GM19023 (cell line): Measurements from ENCODE around the gene IGFL3.
"Not testable (repeated sequence)": the region's sequence is repeated elsewhere in the genome, so short reads cannot be mapped to it uniquely, and the experiment has no call there.

Experiments
- ATAC-seq: cut with Tn5 transposase; IDR thresholded peaks from one replicate; pipeline ENCODE4 v1.9.1; 2021; ENCODE audit warnings: mild to moderate bottlenecking, moderate library complexity; ENCODE audit not compliant: unreplicated experiment

Gene IGFL3

DNA sequence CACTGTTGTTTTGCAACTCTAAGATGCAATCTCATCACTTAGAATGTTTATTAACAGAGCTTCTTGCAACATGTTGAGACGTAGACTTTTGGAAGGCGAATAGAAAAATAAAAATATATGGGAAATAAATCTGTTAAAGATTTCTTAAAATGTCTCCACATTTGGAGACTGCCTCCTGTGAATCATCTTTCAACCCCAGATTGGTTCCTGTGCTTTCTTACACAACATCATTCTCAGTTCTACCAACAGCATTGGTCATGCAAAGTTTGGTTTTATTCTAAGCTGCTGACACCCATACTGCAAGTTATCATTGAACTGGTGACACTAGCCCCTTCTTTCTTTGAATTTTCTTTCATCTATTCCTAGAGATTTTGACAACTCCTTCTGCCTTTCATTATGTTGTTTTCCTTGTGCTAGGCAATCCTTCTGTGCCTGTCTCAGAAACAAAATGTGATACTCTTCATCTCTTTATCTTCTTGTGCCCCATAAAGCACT is 1.6 kb upstream of the IGFL3 start:
- ATAC-seq: no peak

DNA sequence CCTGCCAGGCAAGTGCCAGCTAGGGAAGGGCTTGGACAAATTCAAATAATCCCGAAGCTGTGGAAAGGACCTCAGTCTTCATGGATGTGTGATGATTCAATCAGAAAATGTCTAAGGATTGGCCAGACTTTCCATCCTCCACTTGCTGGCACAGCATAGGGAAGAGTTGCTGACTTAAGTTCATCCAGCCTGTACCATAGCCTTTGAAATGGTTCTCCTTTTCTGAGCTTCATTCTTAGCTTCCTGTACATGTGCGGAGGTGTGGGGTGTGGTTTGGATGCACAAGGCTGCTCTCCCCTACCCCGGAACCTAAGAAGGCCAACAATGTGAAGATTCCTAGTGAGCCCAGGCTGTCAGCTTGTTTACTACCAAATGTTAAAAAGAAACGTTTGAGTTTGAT is 959 bp upstream of the IGFL3 start:
- ATAC-seq: no peak

DNA sequence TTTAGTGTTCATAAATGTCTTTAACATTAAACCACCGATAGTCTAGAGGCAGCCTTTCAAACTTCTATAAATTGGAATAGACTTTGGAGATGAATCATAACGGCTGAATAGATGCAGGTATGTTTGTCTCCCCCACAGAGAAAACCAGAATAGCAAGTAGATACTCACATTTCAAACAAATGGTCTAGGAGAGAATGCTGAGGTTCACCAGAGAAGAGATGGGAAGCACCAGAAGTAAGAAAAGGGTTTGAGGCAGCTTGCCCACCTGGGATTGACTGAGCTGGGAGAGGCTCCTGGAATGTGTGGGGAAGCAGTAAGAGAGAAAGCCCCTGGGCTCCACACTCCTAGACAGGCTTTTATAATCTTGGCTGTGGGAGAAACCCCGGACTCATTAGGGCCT is 6.4 kb downstream of the IGFL3 start:
- no peak for ATAC-seq

DNA sequence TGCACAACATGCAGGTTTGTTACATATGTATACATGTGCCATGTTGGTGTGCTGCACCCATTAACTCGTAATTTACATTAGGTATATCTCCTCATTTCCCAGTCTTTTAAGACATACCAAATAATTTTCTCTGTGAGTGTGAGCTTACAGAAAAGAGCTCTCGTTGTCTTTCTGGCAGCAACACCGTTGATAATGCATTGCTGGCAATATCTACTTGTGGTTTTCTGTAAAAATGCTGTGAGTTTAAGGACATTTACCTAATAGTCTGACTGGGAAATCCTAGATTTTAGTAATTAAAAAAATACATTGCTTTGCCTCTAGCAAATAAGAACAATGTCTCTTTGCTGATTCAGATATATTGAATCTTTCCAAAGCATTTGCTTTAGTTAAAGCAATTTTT is 8.4 kb downstream of the IGFL3 start:
- ATAC-seq: no peak

DNA sequence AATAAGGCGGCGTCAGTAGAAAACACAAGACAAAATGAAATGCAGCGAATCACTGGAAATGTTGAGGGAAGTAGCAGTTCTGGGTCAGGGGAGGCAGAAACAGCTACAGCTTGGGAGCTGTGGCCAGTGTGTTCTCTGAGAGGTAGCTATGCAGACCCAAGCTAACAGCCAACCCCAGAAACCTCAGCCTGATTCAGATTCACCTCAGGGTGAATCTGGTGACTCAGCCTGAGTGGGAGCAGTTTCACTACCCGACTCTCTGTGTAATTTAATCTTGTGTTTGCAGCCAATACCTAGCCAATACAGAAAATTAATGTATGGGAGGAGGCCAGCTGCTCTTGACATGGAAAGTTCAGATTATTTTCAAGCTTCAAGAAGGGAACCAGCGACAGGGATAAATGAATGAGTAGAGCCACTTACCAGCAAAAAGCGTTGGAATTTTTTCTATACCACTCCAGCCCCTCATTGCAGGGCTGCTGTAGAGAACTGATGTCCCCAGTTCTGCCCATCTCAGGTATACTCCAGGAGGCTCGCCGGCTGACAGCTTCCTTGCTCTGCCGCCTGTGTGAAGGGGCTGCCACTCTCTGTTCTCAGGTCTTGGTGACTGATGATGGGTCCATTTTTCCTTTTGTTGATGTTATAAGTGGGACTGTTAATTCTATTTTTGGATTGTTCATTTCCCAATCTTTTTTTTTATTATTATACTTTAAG is 8.9 kb downstream of the IGFL3 start:
- ATAC-seq: no peak

DNA sequence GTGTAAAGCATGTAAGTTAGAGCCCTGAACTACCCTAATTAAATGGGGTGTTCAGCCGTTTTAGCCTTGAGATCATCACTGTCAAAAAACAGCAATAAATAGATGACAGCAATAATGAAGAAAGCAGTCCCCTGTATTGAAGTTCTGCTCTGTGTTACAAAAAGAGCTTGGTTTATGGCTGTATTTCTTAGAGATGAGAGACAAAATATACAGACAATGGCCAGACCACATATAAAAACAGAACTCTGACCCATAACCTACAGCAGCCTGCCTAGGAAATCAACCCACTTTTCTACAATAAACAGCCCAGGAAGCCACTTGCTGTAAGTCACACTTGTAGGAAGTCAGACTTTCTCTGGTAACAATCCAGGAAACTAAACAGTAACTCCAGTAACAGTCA is 10.8 kb downstream of the IGFL3 start:
- ATAC-seq: no peak

DNA sequence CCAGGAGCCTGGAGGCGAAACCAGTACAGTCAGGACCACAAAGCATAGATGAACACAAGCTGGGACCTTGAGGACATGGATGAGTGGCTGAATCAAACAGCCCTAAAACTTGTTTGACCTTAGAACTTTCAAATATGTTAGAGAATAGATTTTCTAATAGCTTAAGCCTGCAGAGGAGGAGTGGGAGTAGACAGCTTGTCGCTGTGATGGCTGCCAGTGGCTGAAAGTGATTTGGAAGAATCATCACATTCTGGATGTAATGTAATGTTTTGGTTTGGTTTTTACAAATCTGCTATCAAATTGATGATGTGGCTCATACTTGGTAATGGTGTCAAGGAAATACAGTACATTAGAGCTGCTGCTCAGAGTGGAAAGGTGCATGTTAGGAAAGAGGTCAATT is 12.0 kb downstream of the IGFL3 start:
- ATAC-seq: no peak

DNA sequence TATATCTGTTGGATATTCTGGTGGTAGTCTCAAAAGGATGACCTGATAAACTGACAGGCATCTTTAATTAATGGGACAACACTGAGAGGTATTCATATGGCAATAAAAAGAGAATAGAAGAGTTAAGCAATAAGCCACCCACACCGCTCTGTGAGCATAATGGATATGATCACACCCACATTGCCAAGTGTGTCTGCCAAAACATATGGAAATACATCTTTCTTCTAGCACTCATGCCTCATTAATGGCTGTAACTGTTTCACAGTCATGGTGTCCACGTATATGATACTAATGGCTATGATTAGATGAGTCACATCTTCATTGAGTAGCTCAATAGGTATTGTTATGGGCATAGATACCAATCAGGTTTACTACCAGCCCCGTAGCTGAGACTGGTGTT is 13.1 kb downstream of the IGFL3 start:
- no peak for ATAC-seq

DNA sequence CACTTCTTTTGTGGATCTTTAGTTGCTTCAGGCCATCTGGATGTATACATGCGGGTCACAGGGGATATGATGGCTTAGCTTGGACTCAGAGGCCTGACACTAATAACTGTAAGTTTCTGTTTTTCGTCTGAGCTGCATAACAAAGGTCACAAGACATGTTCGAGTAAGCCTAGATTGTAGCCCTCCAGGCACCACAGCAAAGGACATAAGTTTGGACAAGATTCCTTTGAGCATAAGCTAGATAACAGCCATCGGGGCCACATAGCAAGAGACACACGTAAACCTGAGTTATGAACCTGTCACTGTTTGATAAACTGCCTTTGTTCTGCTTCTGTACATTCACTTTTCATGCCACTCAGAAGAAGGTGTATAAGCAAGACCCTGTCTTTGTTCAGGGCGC is 14.6 kb downstream of the IGFL3 start:
- ATAC-seq: no peak

DNA sequence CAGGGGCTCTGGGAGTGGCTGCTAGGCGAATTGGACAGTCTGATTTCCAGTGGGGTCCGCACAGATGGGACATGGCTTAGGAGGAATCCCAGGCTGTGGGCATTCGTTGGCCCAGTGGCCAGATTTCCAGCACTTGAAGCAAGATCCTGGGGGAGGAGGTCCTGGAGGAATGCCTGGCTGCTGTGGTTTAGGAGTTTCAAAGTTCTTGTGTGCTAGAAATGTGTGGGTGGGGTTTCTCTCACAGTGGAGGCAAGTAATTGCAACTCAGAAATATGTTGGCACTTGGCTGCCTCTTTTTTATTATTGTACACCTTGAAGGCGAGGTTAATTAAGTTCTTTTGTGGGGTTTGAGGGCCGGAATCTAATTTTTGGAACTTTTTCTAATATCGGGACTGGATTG is 17.1 kb downstream of the IGFL3 start:
- ATAC-seq: no peak

DNA sequence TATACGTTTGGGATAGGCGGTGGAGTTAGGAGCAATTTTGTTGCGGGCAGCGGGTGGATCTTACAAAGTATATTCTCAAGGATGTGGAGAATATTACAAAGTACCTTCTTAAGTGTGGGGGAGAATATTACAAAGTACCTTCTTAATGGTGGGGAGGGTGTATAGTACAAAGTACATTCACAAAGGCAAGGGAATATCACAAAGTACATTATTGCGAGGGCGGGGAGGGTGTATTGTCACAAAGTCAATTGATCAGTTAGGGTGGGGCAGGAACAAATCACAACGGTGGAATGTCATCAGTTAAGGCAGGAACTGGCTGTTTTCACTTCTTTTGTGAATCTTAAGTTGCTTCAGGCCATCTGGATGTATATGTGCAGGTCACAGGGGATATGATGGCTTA is 22.2 kb downstream of the IGFL3 start:
- not testable (repeated sequence) for ATAC-seq

DNA sequence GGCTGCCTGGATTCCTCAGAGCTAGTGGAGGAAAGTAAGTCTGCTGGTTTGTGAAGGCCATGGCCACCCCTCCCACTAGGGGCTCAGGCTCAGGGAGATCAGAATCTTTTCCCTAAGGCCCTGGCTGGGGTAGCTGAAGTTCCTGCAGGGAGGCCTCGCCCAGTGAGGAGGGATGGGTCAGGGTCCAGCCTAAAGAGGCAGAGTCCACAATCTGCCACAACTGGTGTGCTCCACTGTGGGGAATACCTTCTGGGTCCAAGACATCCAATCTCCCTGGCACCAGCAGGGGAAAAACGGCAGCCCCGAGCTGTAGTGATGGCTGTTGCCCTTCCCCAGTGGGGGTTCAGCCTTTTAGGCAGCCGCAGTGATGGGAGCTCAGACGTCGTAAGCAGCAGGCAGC is 23.2 kb downstream of the IGFL3 start:
- no peak for ATAC-seq

DNA sequence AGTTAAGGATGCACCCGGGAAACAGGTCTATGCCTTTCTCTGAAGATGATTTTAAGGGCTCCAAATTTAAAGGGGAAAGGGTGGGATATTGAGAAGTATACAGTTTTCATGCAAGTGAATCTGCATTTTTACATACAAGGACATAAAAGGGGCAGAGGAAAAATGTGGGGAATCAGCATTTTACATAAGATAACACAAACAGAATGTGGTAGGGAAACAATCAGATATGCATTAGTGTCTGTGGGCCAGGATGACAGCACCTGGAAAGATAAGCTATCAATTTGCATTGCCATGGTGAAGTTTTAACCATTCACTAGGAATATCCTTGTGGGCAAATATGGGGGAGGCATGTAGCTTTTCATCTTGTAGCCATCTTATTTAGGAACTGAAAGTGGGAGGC is 24.1 kb downstream of the IGFL3 start:
- no peak for ATAC-seq

DNA sequence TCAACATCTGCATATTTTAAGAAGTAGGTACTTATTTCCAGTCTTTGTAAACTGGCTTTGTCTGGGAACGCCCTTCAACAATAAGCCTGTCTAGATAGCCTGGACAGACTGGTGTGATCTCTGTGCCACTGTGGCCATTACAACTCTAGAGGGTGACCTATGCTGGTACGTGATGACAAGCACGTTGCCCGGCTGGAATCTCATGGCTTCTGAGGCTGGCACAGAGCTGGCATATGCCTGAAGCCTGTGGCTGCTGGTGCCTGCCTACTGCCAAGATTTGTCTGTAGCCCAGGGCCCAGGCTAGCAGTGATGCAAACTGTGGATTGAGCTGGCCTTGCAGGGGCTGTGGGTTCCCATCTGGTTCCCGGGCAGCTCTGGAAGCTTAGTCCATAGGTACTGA is 34.0 kb downstream of the IGFL3 start:
- ATAC-seq: no peak

DNA sequence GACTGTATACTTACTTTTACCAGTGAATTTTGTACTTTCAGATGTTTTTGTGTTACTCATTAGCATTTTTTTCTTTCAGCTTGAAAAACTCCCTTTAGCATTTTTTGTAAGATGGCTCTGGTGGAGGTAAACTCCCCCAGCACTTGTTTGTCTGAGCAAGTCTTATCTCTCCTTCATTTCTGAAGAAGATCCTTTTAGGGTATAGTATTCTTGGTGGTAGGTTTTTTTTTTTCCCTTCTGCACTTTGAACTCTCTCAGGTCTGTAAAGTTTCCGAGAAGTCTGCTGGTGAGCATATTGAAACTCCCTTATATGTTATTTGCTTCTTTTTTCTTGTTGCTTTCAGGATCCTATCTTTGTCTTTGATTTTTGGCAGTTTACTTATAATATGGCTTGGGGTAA is 35.1 kb downstream of the IGFL3 start:
- ATAC-seq: no peak

DNA sequence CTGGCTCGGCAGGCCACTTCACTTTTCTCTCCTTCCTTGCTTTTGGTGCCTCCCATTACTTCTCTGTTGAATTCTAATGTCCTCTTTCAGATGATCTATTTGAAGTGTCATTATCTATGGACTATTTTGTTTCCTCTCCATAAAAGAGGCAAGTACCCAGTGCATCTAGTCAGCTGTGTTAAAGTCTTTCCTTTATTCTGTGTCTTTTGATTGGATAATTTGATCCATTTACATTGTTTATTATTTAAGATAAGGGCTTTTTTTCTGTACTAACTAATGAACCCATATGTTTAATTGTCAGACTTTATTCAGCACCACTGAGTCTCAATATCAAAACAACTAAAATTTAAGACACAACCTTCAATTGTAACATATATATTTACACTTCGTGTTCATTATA is 36.4 kb downstream of the IGFL3 start:
- ATAC-seq: no peak

DNA sequence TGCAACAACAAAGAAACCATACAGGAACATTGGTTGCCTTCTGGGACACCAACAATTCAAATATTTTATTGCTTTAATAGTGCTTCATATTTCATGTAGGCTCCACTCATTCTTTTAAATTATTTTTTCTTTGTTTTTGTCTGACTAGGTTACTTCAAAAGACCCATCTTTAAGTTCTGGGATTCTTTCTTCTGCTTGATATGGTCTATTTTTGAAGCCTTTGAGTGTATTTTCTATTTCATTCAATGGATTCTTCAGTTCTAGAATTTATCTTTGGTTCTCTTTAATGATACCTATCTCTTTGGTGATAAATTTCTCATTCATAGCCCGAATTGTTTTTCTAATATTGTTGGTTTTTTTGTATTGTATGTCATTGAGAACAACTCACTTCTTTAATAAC is 38.6 kb downstream of the IGFL3 start:
- ATAC-seq: no peak

DNA sequence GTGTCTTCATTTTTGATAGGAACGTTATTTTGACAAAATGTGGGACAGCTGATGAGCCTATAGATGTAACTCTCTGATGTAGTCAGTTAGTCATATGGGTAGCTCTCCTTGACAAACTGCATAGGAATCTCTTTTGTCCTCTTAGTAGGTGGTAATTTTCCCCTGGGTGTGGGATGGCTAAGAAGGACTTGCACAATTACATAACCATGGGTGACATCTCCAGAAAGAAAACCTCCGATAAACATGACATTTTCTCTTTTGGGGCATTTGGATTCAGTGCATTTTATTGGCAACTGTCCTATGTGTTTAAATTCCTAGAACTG is 41.8 kb downstream of the IGFL3 start:
- ATAC-seq: no peak

DNA sequence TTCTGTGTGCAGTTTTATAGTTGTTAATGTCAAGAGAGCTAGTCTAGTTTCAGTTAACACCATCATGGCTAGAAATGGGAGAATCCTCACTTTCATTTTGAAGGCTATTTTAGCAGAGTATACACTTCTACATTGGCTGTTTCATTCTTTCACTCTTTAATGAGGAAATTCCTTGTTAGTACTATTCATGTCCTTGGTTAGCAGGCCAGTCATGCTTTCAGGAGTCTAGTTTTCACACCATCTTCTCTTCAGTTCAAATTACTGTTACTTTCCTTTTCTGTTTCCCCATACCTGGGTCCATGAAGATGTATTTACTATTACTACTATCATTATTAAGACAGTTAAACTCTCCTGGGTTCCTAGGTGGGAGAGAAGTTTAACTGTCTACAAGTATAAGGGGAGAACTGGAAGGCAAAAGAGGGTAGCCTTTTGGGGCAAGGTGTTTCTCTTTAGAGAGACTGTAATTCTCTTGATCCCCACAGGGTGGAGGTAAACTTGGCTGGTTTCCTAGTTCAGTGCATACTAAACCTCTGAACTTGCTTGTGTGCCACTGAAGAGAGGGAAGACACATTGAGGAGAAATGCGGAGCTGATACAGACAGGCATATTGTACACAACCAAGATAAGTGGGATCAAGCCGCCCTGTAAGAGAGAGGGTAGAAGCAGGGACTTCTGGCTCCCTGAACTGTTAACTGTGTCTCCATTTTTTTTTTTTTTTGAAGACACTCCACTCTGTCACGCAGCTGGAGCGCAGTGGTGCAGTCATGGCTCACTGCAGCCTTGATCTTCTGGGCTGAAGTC is 42.4 kb downstream of the IGFL3 start:
- ATAC-seq: no peak

DNA sequence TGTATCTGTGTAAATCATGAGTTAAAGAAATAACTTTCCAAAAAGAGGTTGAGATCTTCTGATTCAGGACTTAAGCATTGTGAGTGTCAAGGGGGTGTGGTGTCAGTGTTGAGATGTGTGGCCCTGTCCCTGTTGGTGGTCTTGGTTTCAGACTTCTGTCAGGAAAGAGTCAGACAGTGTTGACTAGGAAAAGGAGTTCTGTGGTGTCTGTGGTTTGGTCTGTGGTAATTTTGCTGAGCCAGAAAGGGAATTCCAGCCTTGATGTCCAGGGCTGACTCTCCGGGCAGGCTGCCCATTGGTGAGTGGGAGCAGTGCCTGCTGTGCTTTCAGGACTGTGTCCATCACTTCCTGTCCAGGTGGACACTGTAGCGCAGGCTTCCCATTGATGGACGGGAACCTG is 43.9 kb downstream of the IGFL3 start:
- ATAC-seq: no peak

DNA sequence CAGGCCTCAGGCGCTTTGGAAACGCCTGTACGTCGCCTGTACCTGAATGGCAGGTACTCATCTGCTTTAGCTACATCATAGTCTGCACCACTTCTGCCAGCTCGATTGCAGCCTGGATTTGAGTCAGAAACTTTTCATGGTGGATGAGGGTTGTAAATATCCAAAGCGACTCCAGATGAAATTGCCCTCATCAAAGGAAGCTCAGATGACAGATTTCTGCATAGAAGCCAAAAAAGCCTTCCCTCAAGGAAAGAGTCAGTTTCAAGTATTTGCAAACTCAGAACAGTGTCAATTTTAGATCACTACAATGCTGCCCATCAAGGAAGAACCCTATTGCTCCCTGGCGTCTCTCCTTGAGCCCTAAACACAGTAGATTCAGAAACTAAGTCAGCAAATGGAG is 44.9 kb downstream of the IGFL3 start:
- no peak for ATAC-seq

DNA sequence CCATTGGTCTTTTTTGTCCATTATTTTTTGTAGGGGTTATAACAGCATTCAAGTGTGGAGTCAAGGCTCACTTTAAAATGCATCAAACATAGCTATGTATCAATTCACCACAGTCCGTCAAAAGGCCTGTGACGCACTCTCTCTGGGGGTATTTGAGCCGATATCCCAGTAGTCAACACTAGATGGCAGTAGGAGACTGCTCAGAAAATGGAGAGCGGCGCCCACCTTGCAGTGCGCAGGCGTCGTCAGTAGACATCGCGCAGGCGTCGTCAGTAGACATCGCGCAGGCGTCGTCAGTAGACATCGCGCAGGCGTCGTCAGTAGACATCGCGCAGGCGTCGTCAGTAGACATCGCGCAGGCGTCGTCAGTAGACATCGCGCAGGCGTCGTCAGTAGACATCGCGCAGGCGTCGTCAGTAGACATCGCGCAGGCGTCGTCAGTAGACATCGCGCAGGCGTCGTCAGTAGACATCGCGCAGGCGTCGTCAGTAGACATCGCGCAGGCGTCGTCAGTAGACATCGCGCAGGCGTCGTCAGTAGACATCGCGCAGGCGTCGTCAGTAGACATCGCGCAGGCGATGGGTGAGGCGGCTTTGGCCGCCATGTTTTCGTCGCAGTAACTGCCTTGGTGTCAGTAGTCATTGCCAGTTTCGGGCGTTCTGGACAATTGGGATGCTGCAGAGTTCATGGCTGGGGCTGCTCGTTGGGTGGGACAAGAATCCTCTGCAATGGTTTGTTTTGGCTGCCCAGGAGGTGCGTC is 45.7 kb downstream of the IGFL3 start:
- ATAC-seq: not testable (repeated sequence)
